ENCODE results near the gene COL7A1. TPM values are rescaled to one million over a fixed set of nuclear protein-coding genes. Genes with fewer than 3 reads are reported as not detected.
"Not testable (repeated sequence)": the region's sequence is repeated elsewhere in the genome, so short reads cannot be mapped to it uniquely, and the experiment has no call there.

Gene COL7A1
- total RNA-seq, 1 donor from 2014 or later = 0.13 TPM

- DNase-seq (ENCODE audit: low read depth, low spot score) = no peak
Observed at GRCh38 chr3:48564667-48565066, 30.5 kb downstream of the COL7A1 start.

GRCh38 chr3:48564022-48564421 is 31.1 kb downstream of the COL7A1 start:
- DNase-seq (ENCODE audit: low read depth, low spot score) = peak; percentile 35

GRCh38 chr3:48563382-48563918 is 31.7 kb downstream of the COL7A1 start, which contains the start of gene UCN2:
Gene UCN2, minus strand, starts transcription at chr3:48563781. Its CDS starts 657 bp downstream, at chr3:48563124.
- no peak for DNase-seq (ENCODE audit: low read depth, low spot score)

- no peak for DNase-seq (ENCODE audit: low read depth, low spot score)
Observed at GRCh38 chr3:48562367-48563095, 32.6 kb downstream of the COL7A1 start.

GRCh38 chr3:48561045-48561736 is 33.9 kb downstream of the COL7A1 start:
- DNase-seq (ENCODE audit: low read depth, low spot score) = no peak

GRCh38 chr3:48560648-48561018 is 34.5 kb downstream of the COL7A1 start:
- DNase-seq (ENCODE audit: low read depth, low spot score) = no peak

- no peak for DNase-seq (ENCODE audit: low read depth, low spot score)
Observed at GRCh38 chr3:48558493-48559134, 36.5 kb downstream of the COL7A1 start.

- peak; percentile 93 for DNase-seq (ENCODE audit: low read depth, low spot score)
Observed at GRCh38 chr3:48556796-48557626, 38.1 kb downstream of the COL7A1 start, which contains the start of gene PFKFB4. Gene PFKFB4, minus strand, starts transcription at chr3:48556803. Its CDS starts 26 bp downstream, at chr3:48556777.

- DNase-seq (ENCODE audit: low read depth, low spot score) = no peak
Observed at GRCh38 chr3:48555949-48556795, 39.0 kb downstream of the COL7A1 start.

GRCh38 chr3:48555231-48555948 is 39.7 kb downstream of the COL7A1 start:
- no peak for DNase-seq (ENCODE audit: low read depth, low spot score)

GRCh38 chr3:48553886-48554845 is 41.0 kb downstream of the COL7A1 start:
- no peak for DNase-seq (ENCODE audit: low read depth, low spot score)

GRCh38 chr3:48553361-48553760 is 41.8 kb downstream of the COL7A1 start:
- DNase-seq (ENCODE audit: low read depth, low spot score) = no peak

- DNase-seq (ENCODE audit: low read depth, low spot score) = no peak
Observed at GRCh38 chr3:48552111-48552951, 42.8 kb downstream of the COL7A1 start.

- not testable (repeated sequence) for DNase-seq (ENCODE audit: low read depth, low spot score)
Observed at GRCh38 chr3:48551651-48552050, 43.5 kb downstream of the COL7A1 start.

GRCh38 chr3:48548729-48549705 is 46.1 kb downstream of the COL7A1 start:
- peak; percentile 29 for DNase-seq (ENCODE audit: low read depth, low spot score)

- DNase-seq (ENCODE audit: low read depth, low spot score) = no peak
Observed at GRCh38 chr3:48548126-48548525, 47.0 kb downstream of the COL7A1 start.
